ENCODE data around the gene TMEM161A. TPM values are rescaled to one million over a fixed set of nuclear protein-coding genes. Genes with fewer than 3 reads are reported as not detected.

TMEM161A gene
- total RNA-seq, 2 experiments from 2014 or later: 8.2 to 10.9 TPM

DNA sequence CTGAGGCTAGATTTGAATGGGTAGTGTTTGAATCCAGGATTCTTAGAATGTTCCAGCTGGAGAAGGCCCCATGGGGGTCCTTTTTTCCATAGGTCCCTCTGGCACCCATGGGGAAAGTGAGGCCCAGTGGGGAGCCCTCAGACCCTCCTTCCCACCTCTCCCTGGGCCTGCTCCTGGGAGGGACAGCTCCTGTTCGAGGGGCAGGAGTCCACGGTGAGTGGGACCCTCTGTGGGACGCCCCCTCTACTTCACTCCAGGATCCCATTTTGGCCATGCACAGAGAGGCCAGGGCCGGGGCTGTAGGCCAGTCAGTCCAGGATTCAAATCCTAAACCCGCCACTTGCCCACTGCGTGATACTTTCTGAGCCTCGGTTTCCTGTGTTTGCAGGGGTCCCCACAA lies 24.2 kb upstream of the TMEM161A start:
- Mint-ChIP-seq H3K36me3 (ENCODE audit: low read depth) (peaks cover 8% of the 10 kb centered on the region), H3K9me3 (no peaks in the 10 kb centered on the region), H3K27me3 (no peaks in the 10 kb centered on the region), H3K4me1 (ENCODE audit: low read depth) (no peaks in the 10 kb centered on the region), H3K27ac (no peak overlapping the region), H3K4me3 (no peak overlapping the region)
- DNase-seq: no peak
- TF ChIP-seq, protein P1, sequence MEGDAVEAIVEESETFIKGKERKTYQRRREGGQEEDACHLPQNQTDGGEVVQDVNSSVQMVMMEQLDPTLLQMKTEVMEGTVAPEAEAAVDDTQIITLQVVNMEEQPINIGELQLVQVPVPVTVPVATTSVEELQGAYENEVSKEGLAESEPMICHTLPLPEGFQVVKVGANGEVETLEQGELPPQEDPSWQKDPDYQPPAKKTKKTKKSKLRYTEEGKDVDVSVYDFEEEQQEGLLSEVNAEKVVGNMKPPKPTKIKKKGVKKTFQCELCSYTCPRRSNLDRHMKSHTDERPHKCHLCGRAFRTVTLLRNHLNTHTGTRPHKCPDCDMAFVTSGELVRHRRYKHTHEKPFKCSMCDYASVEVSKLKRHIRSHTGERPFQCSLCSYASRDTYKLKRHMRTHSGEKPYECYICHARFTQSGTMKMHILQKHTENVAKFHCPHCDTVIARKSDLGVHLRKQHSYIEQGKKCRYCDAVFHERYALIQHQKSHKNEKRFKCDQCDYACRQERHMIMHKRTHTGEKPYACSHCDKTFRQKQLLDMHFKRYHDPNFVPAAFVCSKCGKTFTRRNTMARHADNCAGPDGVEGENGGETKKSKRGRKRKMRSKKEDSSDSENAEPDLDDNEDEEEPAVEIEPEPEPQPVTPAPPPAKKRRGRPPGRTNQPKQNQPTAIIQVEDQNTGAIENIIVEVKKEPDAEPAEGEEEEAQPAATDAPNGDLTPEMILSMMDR (IDR thresholded peaks at IDR 0.05): no peak
- Histone ChIP-seq H3K36me3 (ENCODE audit: insufficient read depth, low read length) (peaks cover under 1% of the 10 kb centered on the region), H3K27me3 (ENCODE audit: control insufficient read depth in 1 of 2, insufficient read depth in 2 of 2, low read length in 2 of 2) (no peaks in the 10 kb centered on the region), H3K4me3 (ENCODE audit: low read length) (no peak overlapping the region), H3K9me3 (ENCODE audit: control insufficient read depth in 1 of 2, insufficient read depth in 1 of 2, low read length in 2 of 2) (no peaks in the 10 kb centered on the region), H3K27ac (ENCODE audit: low read depth in 1 of 2, low read length in 2 of 2) (no peak overlapping the region), H3K4me1 (ENCODE audit: insufficient read depth, low read length) (no peaks in the 10 kb centered on the region)
- CTCF ChIA-PET: no interaction called here
- no peak for ATAC-seq (ENCODE audit: poor library complexity)
- intact Hi-C loops (cut with DNase I, micrococcal nuclease): no loop called here
- POLR2A ChIA-PET: no interaction called here

GRCh38 chr19:19160461-19161035 lies 22.3 kb upstream of the TMEM161A start:
- POLR2A ChIA-PET: no interaction called here
- TF ChIP-seq, protein P1 (IDR thresholded peaks at IDR 0.05): no peak
- no peaks in the 10 kb centered on the region for H3K9me3 ChIP-seq (ENCODE audit: control insufficient read depth in 1 of 2, insufficient read depth in 1 of 2, low read length in 2 of 2)
- H3K4me3 Mint-ChIP-seq: no peak overlapping the region
- intact Hi-C loops (cut with DNase I, micrococcal nuclease): no loop called here
- H3K27me3 ChIP-seq (ENCODE audit: control insufficient read depth in 1 of 2, insufficient read depth in 2 of 2, low read length in 2 of 2): no peaks in the 10 kb centered on the region
- H3K36me3 Mint-ChIP-seq (ENCODE audit: low read depth): peaks cover 21% of the 10 kb centered on the region
- no peak overlapping the region for H3K4me3 ChIP-seq (ENCODE audit: low read length)
- H3K4me1 ChIP-seq (ENCODE audit: insufficient read depth, low read length): no peaks in the 10 kb centered on the region
- no peak overlapping the region for H3K27ac ChIP-seq (ENCODE audit: low read depth in 1 of 2, low read length in 2 of 2)
- H3K9me3 Mint-ChIP-seq: no peaks in the 10 kb centered on the region
- DNase-seq (no peak), ATAC-seq (ENCODE audit: poor library complexity) (no peak)
- H3K27me3 Mint-ChIP-seq: no peaks in the 10 kb centered on the region
- no peaks in the 10 kb centered on the region for H3K4me1 Mint-ChIP-seq (ENCODE audit: low read depth)
- no peak overlapping the region for H3K27ac Mint-ChIP-seq
- CTCF ChIA-PET: no interaction called here
- H3K36me3 ChIP-seq (ENCODE audit: insufficient read depth, low read length): peaks cover 4% of the 10 kb centered on the region

DNA sequence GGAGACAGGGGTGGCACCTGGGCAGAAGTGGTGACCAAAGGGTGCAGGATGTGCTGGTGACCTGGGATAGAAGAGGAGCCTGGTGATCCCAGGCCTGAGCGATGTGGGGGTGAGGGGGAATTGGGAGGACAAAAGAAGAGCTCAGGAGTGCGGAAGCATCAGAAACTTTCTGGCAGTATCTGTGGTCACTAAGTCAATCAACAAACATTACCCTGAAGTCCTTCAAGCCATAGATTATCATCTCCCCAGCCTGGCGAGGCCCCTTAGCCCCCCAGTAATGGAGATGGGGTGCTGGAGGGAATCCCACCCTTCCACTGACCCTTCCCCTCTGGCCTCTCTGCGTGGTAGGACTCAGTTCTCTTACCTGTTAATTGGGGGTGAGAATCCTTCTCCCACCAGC lies 21.3 kb upstream of the TMEM161A start:
- ATAC-seq (ENCODE audit: poor library complexity): no peak
- intact Hi-C loops (cut with DNase I, micrococcal nuclease): no loop called here
- Histone ChIP-seq H3K9me3 (ENCODE audit: control insufficient read depth in 1 of 2, insufficient read depth in 1 of 2, low read length in 2 of 2) (no peaks in the 10 kb centered on the region), H3K27me3 (ENCODE audit: control insufficient read depth in 1 of 2, insufficient read depth in 2 of 2, low read length in 2 of 2) (no peaks in the 10 kb centered on the region), H3K4me3 (ENCODE audit: low read length) (no peak overlapping the region), H3K4me1 (ENCODE audit: insufficient read depth, low read length) (no peaks in the 10 kb centered on the region), H3K27ac (ENCODE audit: low read depth in 1 of 2, low read length in 2 of 2) (no peak overlapping the region), H3K36me3 (ENCODE audit: insufficient read depth, low read length) (peaks cover 4% of the 10 kb centered on the region)
- no peaks in the 10 kb centered on the region for H3K27me3 Mint-ChIP-seq
- ChIA-PET POLR2A (no interaction called here), CTCF (no interaction called here)
- peaks cover 27% of the 10 kb centered on the region for H3K36me3 Mint-ChIP-seq (ENCODE audit: low read depth)
- H3K4me3 Mint-ChIP-seq: no peak overlapping the region
- H3K27ac Mint-ChIP-seq: no peak overlapping the region
- TF ChIP-seq, protein P1 (IDR thresholded peaks at IDR 0.05): no peak
- no peak for DNase-seq
- H3K9me3 Mint-ChIP-seq: no peaks in the 10 kb centered on the region
- no peaks in the 10 kb centered on the region for H3K4me1 Mint-ChIP-seq (ENCODE audit: low read depth)

Data from CD4-positive, alpha-beta T cell (primary cell).